Parathyroid adenoma (tissue), 2 donors: ENCODE data around the gene ACSL1.

Experiments used
- H2AFZ ChIP-seq: fragments of 300-600 bp; sonication (generic); one replicate; pipeline ENCODE4 v1.7.0; 2017; ENCODE audit warnings: antibody characterized with exemption, mild to moderate bottlenecking
- H3K27ac ChIP-seq: fragments of 300-600 bp; sonication (generic); one replicate; pipeline ENCODE4 v1.7.0; 2017
- H3K27me3 ChIP-seq: fragments of 300-600 bp; sonication (generic); one replicate; pipeline ENCODE4 v1.7.0; 2017; ENCODE audit warnings: low read length; ENCODE audit not compliant: control insufficient read depth, insufficient read depth
- H3K36me3 ChIP-seq: fragments of 300-600 bp; sonication (generic); one replicate; pipeline ENCODE4 v1.7.0; 2017; ENCODE audit warnings: low read length; ENCODE audit not compliant: control insufficient read depth, insufficient read depth
- H3K4me1 ChIP-seq: fragments of 300-600 bp; sonication (generic); one replicate; pipeline ENCODE4 v1.7.0; 2017; ENCODE audit warnings: control low read depth
- H3K4me2 ChIP-seq: fragments of 300-600 bp; sonication (generic); one replicate; pipeline ENCODE4 v1.7.0; 2017; ENCODE audit warnings: low read length
- H3K4me3 ChIP-seq: fragments of 300-600 bp; sonication (generic); one replicate; pipeline ENCODE4 v1.7.0; 2017; ENCODE audit warnings: low read depth, low read length
- H3K79me2 ChIP-seq: fragments of 300-600 bp; sonication (generic); one replicate; pipeline ENCODE4 v1.7.0; 2017; ENCODE audit warnings: control low read depth
- H3K9ac ChIP-seq: fragments of 300-600 bp; sonication (generic); one replicate; pipeline ENCODE4 v1.7.0; 2017; ENCODE audit warnings: mild to moderate bottlenecking
- H3K9me3 ChIP-seq: fragments of 300-600 bp; sonication (generic); one replicate; pipeline ENCODE4 v1.7.0; 2017; ENCODE audit warnings: low read length; ENCODE audit not compliant: control insufficient read depth
- CTCF ChIP-seq: fragments of 300-600 bp; sonication (generic); IDR thresholded peaks from one replicate; pipeline ENCODE4 v1.7.0; 2017; ENCODE audit warnings: antibody characterized with exemption, mild to moderate bottlenecking
- donor health status: primary hyperparathyroidism.

Gene ACSL1

GRCh38 chr4:184775854-184776555 is 49.8 kb downstream of the ACSL1 start:
- Histone ChIP-seq H3K79me2 (no peaks in the 10 kb centered on the region), H2AFZ (no peak overlapping the region), H3K27ac (no peak overlapping the region), H3K27me3 (no peaks in the 10 kb centered on the region), H3K4me2 (no peak overlapping the region), H3K4me3 (no peak overlapping the region), H3K36me3 (no peaks in the 10 kb centered on the region), H3K4me1 (no peaks in the 10 kb centered on the region), H3K9ac (no peak overlapping the region), H3K9me3 (no peaks in the 10 kb centered on the region)
- TF ChIP-seq CTCF, result no peak

DNA sequence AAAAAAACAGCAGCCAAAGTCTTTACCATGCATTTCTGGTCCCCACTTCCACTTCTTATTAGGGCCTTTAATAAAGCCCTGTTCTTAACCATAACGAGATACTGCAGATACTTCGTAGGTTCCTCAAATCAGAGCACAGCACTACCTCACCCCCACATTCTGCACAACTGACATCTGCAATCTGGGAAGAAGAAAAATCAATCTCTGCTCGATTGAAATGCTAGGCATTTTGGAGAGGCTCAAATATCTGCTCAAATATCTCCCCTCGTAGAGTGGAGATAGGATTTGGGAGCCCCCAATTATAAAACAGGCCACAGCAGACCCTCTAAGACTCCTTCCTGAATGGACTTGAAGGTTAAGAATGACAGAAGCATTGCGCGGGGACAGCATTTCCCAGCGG is 51.6 kb downstream of the ACSL1 start:
- no peak overlapping the region for H2AFZ ChIP-seq
- no peaks in the 10 kb centered on the region for H3K4me1 ChIP-seq
- no peaks in the 10 kb centered on the region for H3K79me2 ChIP-seq
- no peak for TF ChIP-seq CTCF
- no peaks in the 10 kb centered on the region for H3K36me3 ChIP-seq
- H3K27ac ChIP-seq, result no peak overlapping the region
- H3K4me3 ChIP-seq, result no peak overlapping the region
- H3K9me3 ChIP-seq, result no peaks in the 10 kb centered on the region
- H3K9ac ChIP-seq, result no peak overlapping the region
- H3K27me3 ChIP-seq, result no peaks in the 10 kb centered on the region
- H3K4me2 ChIP-seq, result no peak overlapping the region

DNA sequence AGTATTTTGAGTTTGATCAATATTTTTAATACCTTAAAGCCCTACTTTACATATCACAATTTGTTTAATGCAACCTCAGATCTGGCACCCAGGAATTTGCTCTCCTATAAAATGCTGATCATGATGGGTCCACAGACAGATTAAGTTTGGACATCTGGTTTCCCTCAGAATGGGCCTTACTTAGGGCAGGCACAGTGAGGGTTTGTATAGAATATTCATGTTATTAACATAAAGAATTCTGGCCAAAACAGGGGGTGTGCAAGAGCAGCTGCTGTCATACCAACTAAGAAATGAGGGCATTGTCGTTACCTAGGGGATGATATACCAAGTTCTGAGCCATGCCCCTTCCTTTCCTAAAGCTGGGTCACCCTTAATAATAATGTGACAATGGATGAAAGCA is 54.4 kb downstream of the ACSL1 start:
- Histone ChIP-seq H3K9ac (no peak overlapping the region), H3K4me1 (no peaks in the 10 kb centered on the region)

DNA sequence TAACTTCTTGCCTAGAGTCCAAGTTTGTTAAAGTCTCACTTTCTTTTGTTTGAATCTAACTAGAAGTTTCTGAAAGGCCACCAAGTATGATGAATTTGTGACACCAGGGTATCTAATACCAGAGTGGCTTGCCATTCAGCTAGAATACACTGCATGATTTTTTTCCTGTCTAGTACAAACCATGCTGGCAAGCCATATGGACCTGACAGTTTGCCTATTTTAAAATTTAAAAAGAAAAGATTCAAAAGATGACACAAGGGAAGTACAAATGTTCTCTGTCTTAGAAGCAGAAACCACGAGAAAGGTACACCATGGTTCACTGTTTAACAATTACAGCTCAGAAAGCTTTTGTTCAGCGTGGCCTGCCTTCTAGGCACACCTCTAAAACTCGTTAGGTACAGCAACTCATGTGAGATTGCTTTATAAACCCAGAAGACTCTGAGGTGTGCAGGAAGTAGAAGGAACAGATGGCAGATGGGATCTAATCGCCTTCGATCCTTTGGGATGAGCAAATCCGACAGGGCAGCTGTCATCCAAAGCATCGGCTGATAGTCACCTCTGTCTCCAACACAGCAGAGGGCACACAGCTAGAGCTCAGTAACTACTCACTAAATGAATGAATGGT is 56.5 kb downstream of the ACSL1 start:
- Histone ChIP-seq H3K79me2 (no peaks in the 10 kb centered on the region), H3K9me3 (no peaks in the 10 kb centered on the region), H3K4me1 (no peaks in the 10 kb centered on the region), H3K27me3 (no peaks in the 10 kb centered on the region), H3K4me2 (no peak overlapping the region), H3K9ac (no peak overlapping the region), H3K4me3 (no peak overlapping the region), H2AFZ (no peak overlapping the region), H3K36me3 (no peaks in the 10 kb centered on the region), H3K27ac (no peak overlapping the region)
- no peak for TF ChIP-seq CTCF

More for the DNA sequence above, 54.4 kb downstream of the ACSL1 start:
- Histone ChIP-seq H3K4me3 (no peak overlapping the region), H3K4me2 (no peak overlapping the region), H3K27ac (no peak overlapping the region), H3K36me3 (no peaks in the 10 kb centered on the region), H3K79me2 (no peaks in the 10 kb centered on the region), H3K27me3 (no peaks in the 10 kb centered on the region), H2AFZ (no peak overlapping the region), H3K9me3 (no peaks in the 10 kb centered on the region)
- TF ChIP-seq CTCF, result no peak

GRCh38 chr4:184768296-184768695 is 57.5 kb downstream of the ACSL1 start:
- no peak overlapping the region for H3K4me2 ChIP-seq
- no peak overlapping the region for H3K9ac ChIP-seq
- no peaks in the 10 kb centered on the region for H3K4me1 ChIP-seq
- H3K9me3 ChIP-seq, result no peaks in the 10 kb centered on the region
- H3K4me3 ChIP-seq, result no peak overlapping the region
- H2AFZ ChIP-seq, result no peak overlapping the region
- no peaks in the 10 kb centered on the region for H3K36me3 ChIP-seq
- no peaks in the 10 kb centered on the region for H3K79me2 ChIP-seq
- no peaks in the 10 kb centered on the region for H3K27me3 ChIP-seq
- H3K27ac ChIP-seq, result no peak overlapping the region
- no peak for TF ChIP-seq CTCF
